ENCODE data around the gene TMEM14A. TPM values are rescaled to one million over a fixed set of nuclear protein-coding genes. Genes with fewer than 3 reads are reported as not detected.

TMEM14A gene
- total RNA-seq, 1 donor from 2014 or later: 51.8 TPM

GRCh38 chr6:52663936-52664185, 7.1 kb upstream of the TMEM14A start:
- no peak for TF ChIP-seq CTCF (conservative IDR thresholded peaks at IDR 0.05; ENCODE audit: low read depth, low read length)
- peak overlapping the region; percentile 73 for H3K4me3 ChIP-seq (ENCODE audit: low read depth, low read length)
- no peak for DNase-seq (ENCODE audit: low read depth)

- peak; percentile 70 for DNase-seq (ENCODE audit: low read depth)
- no peak for TF ChIP-seq CTCF (conservative IDR thresholded peaks at IDR 0.05; ENCODE audit: low read depth, low read length)
- peak overlapping the region; percentile 73 for H3K4me3 ChIP-seq (ENCODE audit: low read depth, low read length)
These were observed 6.5 kb upstream of the TMEM14A start for GRCh38 chr6:52664186-52664990.

- TF ChIP-seq CTCF (conservative IDR thresholded peaks at IDR 0.05; ENCODE audit: low read depth, low read length): no peak
- H3K4me3 ChIP-seq (ENCODE audit: low read depth, low read length): peak overlapping the region; percentile 73
- no peak for DNase-seq (ENCODE audit: low read depth)
These were observed 5.8 kb upstream of the TMEM14A start for GRCh38 chr6:52664991-52665686.

GRCh38 chr6:52666071-52666470, 4.8 kb upstream of the TMEM14A start:
- no peak overlapping the region for H3K4me3 ChIP-seq (ENCODE audit: low read depth, low read length)
- TF ChIP-seq CTCF (conservative IDR thresholded peaks at IDR 0.05; ENCODE audit: low read depth, low read length): no peak
- no peak for DNase-seq (ENCODE audit: low read depth)

- TF ChIP-seq CTCF (conservative IDR thresholded peaks at IDR 0.05; ENCODE audit: low read depth, low read length): no peak
These were observed 4.4 kb upstream of the TMEM14A start for GRCh38 chr6:52666523-52666922.

GRCh38 chr6:52667572-52667971, 3.3 kb upstream of the TMEM14A start:
- TF ChIP-seq CTCF (conservative IDR thresholded peaks at IDR 0.05; ENCODE audit: low read depth, low read length): no peak
- DNase-seq (ENCODE audit: low read depth): no peak
- no peak overlapping the region for H3K4me3 ChIP-seq (ENCODE audit: low read depth, low read length)

More at GRCh38 chr6:52666523-52666922, 4.4 kb upstream of the TMEM14A start:
- no peak for DNase-seq (ENCODE audit: low read depth)
- H3K4me3 ChIP-seq (ENCODE audit: low read depth, low read length): no peak overlapping the region

Data from epithelial cell of proximal tubule (primary cell).